ENCODE data around the gene ENTPD2. TPM values are rescaled to one million over a fixed set of nuclear protein-coding genes. Genes with fewer than 3 reads are reported as not detected.

ENTPD2 gene
- total and polyA plus RNA-seq, 10 of the 15 experiments (the other 5 are each of a cell fraction or from before 2014, with no cell fraction given) = 0.15 to 1.8 (median 0.65) TPM; not detected in 2

GRCh38 chr9:137083394-137084004 is 29.6 kb upstream of the ENTPD2 start (continued):
- peak; percentile 72 for TF ChIP-seq MEF2B (IDR thresholded peaks at IDR 0.05; ENCODE audit: partially characterized antibody, poor library complexity, severe bottlenecking)
- TF ChIP-seq, protein P1, sequence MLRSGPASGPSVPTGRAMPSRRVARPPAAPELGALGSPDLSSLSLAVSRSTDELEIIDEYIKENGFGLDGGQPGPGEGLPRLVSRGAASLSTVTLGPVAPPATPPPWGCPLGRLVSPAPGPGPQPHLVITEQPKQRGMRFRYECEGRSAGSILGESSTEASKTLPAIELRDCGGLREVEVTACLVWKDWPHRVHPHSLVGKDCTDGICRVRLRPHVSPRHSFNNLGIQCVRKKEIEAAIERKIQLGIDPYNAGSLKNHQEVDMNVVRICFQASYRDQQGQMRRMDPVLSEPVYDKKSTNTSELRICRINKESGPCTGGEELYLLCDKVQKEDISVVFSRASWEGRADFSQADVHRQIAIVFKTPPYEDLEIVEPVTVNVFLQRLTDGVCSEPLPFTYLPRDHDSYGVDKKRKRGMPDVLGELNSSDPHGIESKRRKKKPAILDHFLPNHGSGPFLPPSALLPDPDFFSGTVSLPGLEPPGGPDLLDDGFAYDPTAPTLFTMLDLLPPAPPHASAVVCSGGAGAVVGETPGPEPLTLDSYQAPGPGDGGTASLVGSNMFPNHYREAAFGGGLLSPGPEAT (IDR thresholded peaks at IDR 0.05; ENCODE audit: low read depth) = peak; percentile 47; the same call in 1 of the 2 replicates
- no peak for TF ChIP-seq SMC3 (IDR thresholded peaks at IDR 0.05; ENCODE audit: borderline replicate concordance, low read length)
- TF ChIP-seq TCF3 (IDR thresholded peaks at IDR 0.05; ENCODE audit: borderline replicate concordance, insufficient read depth, low read depth, low read length) = 0 out of 2 replicates have a peak, but pooled peaks have one; percentile 24
- 0 out of 2 replicates have a peak, but pooled peaks have one; percentile 44 for TF ChIP-seq DPF2 (IDR thresholded peaks at IDR 0.05)
- TF ChIP-seq SP1 (IDR thresholded peaks at IDR 0.05; ENCODE audit: low read depth, low read length) = no peak
- TF ChIP-seq EED (IDR thresholded peaks at IDR 0.05; ENCODE audit: low read depth) = peak; percentile 37; the same call in 1 of the 2 replicates
- peak; percentile 54 for TF ChIP-seq IKZF1 (conservative IDR thresholded peaks at IDR 0.05)
- no peak for TF ChIP-seq SKIL (IDR thresholded peaks at IDR 0.05; ENCODE audit: low read depth, poor library complexity, severe bottlenecking)
- TF ChIP-seq YY1 (IDR thresholded peaks at IDR 0.05; ENCODE audit: low read depth, low read length) = peak; percentile 44; the same call in 1 of the 2 replicates
